K562 (cell line): ENCODE measurements around the gene TTL. TPM values are rescaled to one million over a fixed set of nuclear protein-coding genes. Genes with fewer than 3 reads are reported as not detected.

Source experiments
- ATF1 ChIP-seq, 2 experiments: fragments of 450-650 bp in 1 of 2; IDR thresholded peaks; 2 replicates each; pipeline ENCODE4 v1.6.1; 2016; ENCODE audit warnings: missing compliant biosample characterization in 1 of 2, missing genetic modification characterization in 1 of 2
- DPF2 ChIP-seq: fragments of 450-650 bp; IDR thresholded peaks from 2 replicates; pipeline ENCODE4 v1.6.1; 2016
- ELF1 ChIP-seq: fragments of 200-800 bp; sonication (Bioruptor generic); IDR thresholded peaks from 2 replicates; pipeline ENCODE4 v1.6.1; 2016; ENCODE audit warnings: missing genetic modification characterization, missing compliant biosample characterization
- HDAC2 ChIP-seq: fragments of 450-650 bp; IDR thresholded peaks from 2 replicates; pipeline ENCODE4 v1.6.1; 2016; ENCODE audit warnings: mild to moderate bottlenecking
- KAT2B ChIP-seq: IDR thresholded peaks from one replicate; pipeline ENCODE4 v1.6.1; 2012; ENCODE audit warnings: low read depth, mild to moderate bottlenecking, control low read depth, inconsistent platforms, low read length, moderate library complexity
- NCOA4 ChIP-seq: fragments of 450-650 bp; IDR thresholded peaks from 2 replicates; pipeline ENCODE4 v1.6.1; 2018; ENCODE audit warnings: mild to moderate bottlenecking; ENCODE audit not compliant: partially characterized antibody
- PCBP2 ChIP-seq: fragments of 200-400 bp; formaldehyde crosslinking; IDR thresholded peaks from 2 replicates; pipeline ENCODE4 v1.6.1; 2018; ENCODE audit warnings: low read length, low read depth, mild to moderate bottlenecking, moderate library complexity; ENCODE audit not compliant: poor library complexity, severe bottlenecking
- POLR2H ChIP-seq: IDR thresholded peaks from 2 replicates; pipeline ENCODE4 v1.6.1; 2016; ENCODE audit warnings: missing genetic modification characterization, low read depth, mild to moderate bottlenecking, control low read depth, missing compliant biosample characterization, moderate library complexity
- YY1 ChIP-seq, 3 experiments: IDR thresholded peaks; 2 replicates each; pipeline ENCODE4 v1.6.1; 2011; ENCODE audit warnings: low read length in 2 of 3, mild to moderate bottlenecking in 2 of 3, moderate library complexity in 2 of 3, borderline replicate concordance in 1 of 3, control low read depth in 1 of 3, low read depth in 1 of 3; ENCODE audit not compliant: insufficient read depth in 3 of 3, insufficient replicate concordance in 2 of 3, control insufficient read depth in 1 of 3, insufficient read length in 1 of 3; ENCODE audit errors: extremely low read depth in 1 of 3
- ZNF696 ChIP-seq: fragments of 250-450 bp; sonication (Bioruptor Pico); conservative IDR thresholded peaks from 2 replicates; pipeline ENCODE4 v1.4.0; 2020; ENCODE audit warnings: mild to moderate bottlenecking, moderate library complexity
- polyA plus RNA-seq, 8 experiments: library from polyadenylated mRNA; depleted of rRNA in 4 of 8; stranded (reverse) in 5 of 8; unstranded in 3 of 8; fragments of >200 nt; fragmentation: Nextera tagmentation in 2 of 8; fragmentation: Illumina TruSeq in 1 of 8; extraction: Ambion mirVana in 2 of 8; extraction: Trizol in 1 of 8; gene quantifications; 2 replicates each; pipeline versions ENCODE4 v1.2.1 to v1.2.3, GENCODE V29; 2011 to 2014; ENCODE audit warnings: inconsistent platforms in 1 of 8, missing spikeins in 1 of 8
- total RNA-seq, 7 experiments: library from RNA; depleted of rRNA in 6 of 7; stranded (reverse); fragments of >200 nt in 6 of 7; fragmentation: Illumina TruSeq in 2 of 7; extraction: Trizol in 2 of 7; gene quantifications; 2 replicates each; pipeline versions ENCODE4 v1.2.1 to v1.2.3, GENCODE V29; 2011 to 2021; ENCODE audit warnings: low replicate concordance in 1 of 7
- TF ChIP-seq, protein P1 (sequence below), 2 experiments: IDR thresholded peaks; 2 replicates each; pipeline ENCODE4 v1.6.1; 2011; ENCODE audit warnings: borderline replicate concordance in 1 of 2, control low read depth in 1 of 2, low read depth in 1 of 2, low read length in 1 of 2, mild to moderate bottlenecking in 1 of 2, mixed read lengths in 1 of 2, moderate library complexity in 1 of 2; ENCODE audit not compliant: insufficient read depth in 1 of 2, insufficient read length in 1 of 2, poor library complexity in 1 of 2, severe bottlenecking in 1 of 2; ENCODE audit errors: extremely low read depth in 1 of 2
- TF ChIP-seq, protein P2 (sequence below): fragments of 250-450 bp; sonication (Bioruptor Pico); IDR thresholded peaks from 2 replicates; pipeline ENCODE4 v1.4.0; 2020; ENCODE audit warnings: mild to moderate bottlenecking
- TF ChIP-seq, protein P3 (sequence below), 2 experiments: fragments of 450-650 bp in 1 of 2; sonication (generic) in 1 of 2; formaldehyde crosslinking in 1 of 2; IDR thresholded peaks; 2 replicates each; pipeline versions ENCODE4 v1.7.1 to v1.9.0; 2016 to 2022; ENCODE audit warnings: inconsistent platforms in 1 of 2, mild to moderate bottlenecking in 1 of 2, missing genetic modification reagents in 1 of 2

Gene TTL
- total and polyA plus RNA-seq, 9 of the 15 experiments (the other 6 are each of a cell fraction or from before 2014, with no cell fraction given), result 9.4 to 54.4 (median 34.9) TPM

DNA sequence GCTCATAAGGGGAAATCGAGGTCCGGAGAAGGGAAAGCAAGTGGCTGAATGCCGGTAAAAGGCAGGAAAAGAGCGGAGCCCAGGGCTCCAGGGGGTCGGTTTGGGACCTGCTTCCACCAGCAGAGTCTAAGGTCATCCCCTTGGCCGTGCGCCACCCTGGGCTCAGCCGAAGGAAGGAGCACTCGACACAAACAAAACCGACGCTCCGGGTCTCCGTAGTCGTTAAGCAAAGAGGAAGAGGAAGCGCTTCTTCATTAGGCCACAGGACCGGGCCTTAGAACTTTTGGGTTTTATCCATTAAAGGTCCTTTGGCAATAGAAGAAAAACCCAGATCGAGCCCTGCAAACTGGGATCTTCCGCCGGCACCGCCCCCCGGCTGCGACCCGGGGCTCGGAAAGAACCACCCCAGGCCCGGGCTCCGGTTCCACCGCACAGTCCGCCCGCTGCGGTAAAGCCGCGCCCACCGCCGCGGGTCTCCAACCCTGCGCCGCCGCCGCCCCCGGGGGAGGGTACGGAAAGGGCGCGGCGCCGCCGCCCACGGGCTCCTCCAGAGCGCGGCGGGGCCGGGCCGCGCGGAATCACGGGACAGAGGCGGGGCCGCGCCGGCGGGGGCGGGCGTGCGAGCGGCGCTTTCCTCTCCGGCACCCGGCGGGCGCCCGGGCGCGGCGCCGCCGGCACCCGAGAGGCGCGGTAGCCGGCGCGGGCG is at the start of gene TTL (continued):
- TF ChIP-seq, protein P1, sequence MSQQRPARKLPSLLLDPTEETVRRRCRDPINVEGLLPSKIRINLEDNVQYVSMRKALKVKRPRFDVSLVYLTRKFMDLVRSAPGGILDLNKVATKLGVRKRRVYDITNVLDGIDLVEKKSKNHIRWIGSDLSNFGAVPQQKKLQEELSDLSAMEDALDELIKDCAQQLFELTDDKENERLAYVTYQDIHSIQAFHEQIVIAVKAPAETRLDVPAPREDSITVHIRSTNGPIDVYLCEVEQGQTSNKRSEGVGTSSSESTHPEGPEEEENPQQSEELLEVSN (IDR thresholded peaks at IDR 0.05; ENCODE audit: borderline replicate concordance in 1 of 2, extremely low read depth in 1 of 2, insufficient read depth in 1 of 2, insufficient read length in 1 of 2, low read depth in 1 of 2, low read length in 1 of 2, poor library complexity in 1 of 2, severe bottlenecking in 1 of 2), result peak in 1 of 2 experiments; percentile 74
- TF ChIP-seq, protein P2, sequence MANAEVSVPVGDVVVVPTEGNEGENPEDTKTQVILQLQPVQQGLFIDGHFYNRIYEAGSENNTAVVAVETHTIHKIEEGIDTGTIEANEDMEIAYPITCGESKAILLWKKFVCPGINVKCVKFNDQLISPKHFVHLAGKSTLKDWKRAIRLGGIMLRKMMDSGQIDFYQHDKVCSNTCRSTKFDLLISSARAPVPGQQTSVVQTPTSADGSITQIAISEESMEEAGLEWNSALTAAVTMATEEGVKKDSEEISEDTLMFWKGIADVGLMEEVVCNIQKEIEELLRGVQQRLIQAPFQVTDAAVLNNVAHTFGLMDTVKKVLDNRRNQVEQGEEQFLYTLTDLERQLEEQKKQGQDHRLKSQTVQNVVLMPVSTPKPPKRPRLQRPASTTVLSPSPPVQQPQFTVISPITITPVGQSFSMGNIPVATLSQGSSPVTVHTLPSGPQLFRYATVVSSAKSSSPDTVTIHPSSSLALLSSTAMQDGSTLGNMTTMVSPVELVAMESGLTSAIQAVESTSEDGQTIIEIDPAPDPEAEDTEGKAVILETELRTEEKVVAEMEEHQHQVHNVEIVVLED (CRISPR knock-in tag), result peak; percentile 72
- TF ChIP-seq HDAC2 (0 out of 2 replicates have a peak, but pooled peaks have one; percentile 4), ELF1 (peak; percentile 41; the same call in 1 of the 2 replicates), POLR2H (peak; percentile 71), YY1 (IDR thresholded peaks at IDR 0.05; ENCODE audit: borderline replicate concordance in 1 of 3, control insufficient read depth in 1 of 3, extremely low read depth in 1 of 3, insufficient read depth in 3 of 3, insufficient read length in 1 of 3, insufficient replicate concordance in 2 of 3, low read depth in 1 of 3, low read length in 2 of 3) (peak in 1 of 3 experiments; percentile 25), ATF1 (CRISPR knock-in tag; IDR thresholded peaks at IDR 0.05) (no peak), ATF1 (tag; IDR thresholded peaks at IDR 0.05) (peak; percentile 22; the same call in 1 of the 2 replicates), ZNF696 (CRISPR knock-in tag) (no peak), DPF2 (peak; percentile 40; the same call in 1 of the 2 replicates), PCBP2 (no peak), NCOA4 (no peak), KAT2B (no peak)
- TF ChIP-seq, protein P3, sequence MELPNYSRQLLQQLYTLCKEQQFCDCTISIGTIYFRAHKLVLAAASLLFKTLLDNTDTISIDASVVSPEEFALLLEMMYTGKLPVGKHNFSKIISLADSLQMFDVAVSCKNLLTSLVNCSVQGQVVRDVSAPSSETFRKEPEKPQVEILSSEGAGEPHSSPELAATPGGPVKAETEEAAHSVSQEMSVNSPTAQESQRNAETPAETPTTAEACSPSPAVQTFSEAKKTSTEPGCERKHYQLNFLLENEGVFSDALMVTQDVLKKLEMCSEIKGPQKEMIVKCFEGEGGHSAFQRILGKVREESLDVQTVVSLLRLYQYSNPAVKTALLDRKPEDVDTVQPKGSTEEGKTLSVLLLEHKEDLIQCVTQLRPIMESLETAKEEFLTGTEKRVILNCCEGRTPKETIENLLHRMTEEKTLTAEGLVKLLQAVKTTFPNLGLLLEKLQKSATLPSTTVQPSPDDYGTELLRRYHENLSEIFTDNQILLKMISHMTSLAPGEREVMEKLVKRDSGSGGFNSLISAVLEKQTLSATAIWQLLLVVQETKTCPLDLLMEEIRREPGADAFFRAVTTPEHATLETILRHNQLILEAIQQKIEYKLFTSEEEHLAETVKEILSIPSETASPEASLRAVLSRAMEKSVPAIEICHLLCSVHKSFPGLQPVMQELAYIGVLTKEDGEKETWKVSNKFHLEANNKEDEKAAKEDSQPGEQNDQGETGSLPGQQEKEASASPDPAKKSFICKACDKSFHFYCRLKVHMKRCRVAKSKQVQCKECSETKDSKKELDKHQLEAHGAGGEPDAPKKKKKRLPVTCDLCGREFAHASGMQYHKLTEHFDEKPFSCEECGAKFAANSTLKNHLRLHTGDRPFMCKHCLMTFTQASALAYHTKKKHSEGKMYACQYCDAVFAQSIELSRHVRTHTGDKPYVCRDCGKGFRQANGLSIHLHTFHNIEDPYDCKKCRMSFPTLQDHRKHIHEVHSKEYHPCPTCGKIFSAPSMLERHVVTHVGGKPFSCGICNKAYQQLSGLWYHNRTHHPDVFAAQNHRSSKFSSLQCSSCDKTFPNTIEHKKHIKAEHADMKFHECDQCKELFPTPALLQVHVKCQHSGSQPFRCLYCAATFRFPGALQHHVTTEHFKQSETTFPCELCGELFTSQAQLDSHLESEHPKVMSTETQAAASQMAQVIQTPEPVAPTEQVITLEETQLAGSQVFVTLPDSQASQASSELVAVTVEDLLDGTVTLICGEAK (IDR thresholded peaks at IDR 0.05), result 0 out of 2 replicates have a peak, but pooled peaks have one; percentile 36
- TF ChIP-seq, protein P3 (CRISPR knock-in tag; IDR thresholded peaks at IDR 0.05), result no peak
